Cerebellar nuclear complex (tissue), 1 donor: ENCODE measurements around the gene UPF2.

Experiments used
- DNase-seq, 2 experiments: peaks; one replicate each; lab custom pipeline; 2025; lab: John Stamatoyannopoulos, UW

The UPF2 gene

GRCh38 chr10:11881477-11882417 lies 160.9 kb downstream of the UPF2 start:
- no peak for DNase-seq

DNA sequence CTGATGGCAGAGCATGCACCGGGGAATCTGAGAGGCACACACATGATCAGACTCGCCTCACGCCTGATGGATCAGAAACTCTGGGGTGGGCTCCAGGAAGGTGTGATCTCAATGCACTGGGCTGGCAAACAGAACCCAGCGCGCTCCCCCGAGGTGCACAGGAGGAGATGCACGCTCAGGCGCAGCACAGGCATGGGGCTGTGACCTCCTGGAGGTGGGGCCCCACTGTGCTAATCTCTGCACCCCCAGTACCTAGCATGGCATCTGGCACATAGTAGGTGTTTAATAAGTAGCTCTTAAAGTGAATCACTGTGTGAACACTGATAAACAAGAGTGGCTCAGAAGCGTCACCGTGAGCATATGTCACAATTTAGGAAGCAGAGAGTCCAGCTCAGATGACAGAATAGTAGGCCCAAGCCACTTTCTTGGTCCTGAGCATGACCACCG lies 161.6 kb downstream of the UPF2 start:
- no peak for DNase-seq

DNA sequence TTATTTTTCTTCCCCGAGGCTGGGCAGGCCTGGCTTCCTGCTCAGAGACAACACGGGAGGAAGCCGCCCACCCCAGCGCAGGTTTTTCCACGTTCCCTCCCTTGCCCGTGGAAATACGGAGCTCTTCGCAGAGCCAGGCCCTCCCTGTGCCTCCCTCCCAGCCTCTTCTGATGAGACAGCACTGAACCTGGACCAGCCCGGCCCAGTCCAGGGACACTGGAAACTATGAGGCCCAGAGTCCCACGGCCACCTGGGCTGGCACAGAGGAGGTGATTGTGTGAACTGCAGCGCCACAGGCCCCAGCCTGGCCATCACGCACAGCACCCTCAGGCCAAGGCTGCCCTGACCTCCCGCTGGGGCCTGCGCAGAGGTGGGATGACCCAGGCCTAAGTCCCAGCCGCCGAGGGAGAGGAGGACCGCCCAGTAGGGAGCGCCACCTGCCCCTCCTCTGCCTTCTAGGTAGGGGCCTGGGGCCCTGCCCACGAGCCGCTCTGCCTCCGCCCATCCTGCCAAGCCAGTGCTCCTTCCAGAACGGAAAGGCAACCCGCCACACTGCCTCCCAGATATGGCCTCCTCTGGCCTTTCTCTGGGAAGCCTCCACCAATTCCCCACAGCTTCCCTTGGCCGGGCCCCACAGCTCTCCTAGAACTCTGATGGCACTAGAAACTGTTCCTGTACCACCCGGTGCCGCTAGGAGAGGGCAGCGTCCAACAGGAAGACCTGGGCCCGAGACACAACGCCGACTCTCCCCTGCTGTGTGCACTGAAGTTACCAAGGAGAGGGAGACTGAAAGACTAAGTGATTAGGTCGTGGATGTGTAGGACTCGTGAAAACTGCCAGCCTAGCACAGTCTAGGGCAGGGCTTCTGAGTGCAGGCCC lies 162.2 kb downstream of the UPF2 start:
- no peak for DNase-seq

DNA sequence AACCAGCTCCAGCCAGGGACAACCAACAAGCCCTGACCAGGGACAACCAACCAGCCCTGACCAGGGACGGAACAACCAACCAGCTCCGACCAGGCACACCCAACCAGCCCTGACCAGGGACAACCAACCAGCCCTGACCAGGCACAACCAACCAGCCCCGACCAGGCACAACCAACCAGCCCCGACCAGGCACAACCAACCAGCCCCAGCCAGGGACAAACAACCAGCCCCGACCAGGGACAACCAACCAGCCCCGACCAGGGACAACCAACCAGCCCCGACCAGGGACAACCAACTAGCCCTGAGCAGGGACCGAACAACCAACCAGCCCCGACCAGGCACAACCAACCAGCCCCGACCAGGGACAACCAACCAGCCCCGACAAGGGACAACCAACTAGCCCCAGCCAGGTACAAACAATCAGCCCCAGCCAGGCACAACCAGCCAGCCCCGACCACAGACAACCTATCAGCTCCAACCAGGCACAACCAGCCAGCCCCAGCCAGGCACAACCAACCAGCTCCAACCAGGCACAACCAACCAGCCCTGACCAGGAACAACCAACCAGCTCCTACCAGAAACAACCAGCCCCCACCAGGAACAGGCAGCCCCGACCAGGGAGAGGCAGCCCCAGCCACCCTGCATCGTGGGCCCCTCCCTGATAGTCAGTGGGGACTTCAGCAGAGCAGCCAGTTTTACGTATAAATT lies 163.1 kb downstream of the UPF2 start:
- DNase-seq = no peak

- DNase-seq = no peak
Measured at GRCh38 chr10:11878776-11879175, 163.8 kb downstream of the UPF2 start.

DNA sequence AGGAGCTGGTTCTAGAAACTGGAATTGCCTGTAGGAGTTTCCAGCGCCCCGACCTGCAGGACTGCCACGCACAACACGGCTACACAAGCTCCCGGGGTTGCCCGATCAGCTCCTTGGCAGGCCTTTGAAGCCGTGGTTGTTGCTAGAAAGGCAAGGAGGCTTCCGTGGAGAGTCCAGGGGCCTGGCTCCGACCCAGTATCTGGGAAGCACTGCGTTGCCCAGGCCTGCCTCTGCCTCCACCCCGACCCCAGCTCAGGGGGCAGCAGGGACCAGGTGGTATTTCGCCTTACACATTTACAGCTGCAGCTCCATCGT lies 165.1 kb downstream of the UPF2 start:
- DNase-seq = no peak

GRCh38 chr10:11876805-11877590 lies 165.6 kb downstream of the UPF2 start:
- no peak for DNase-seq

DNA sequence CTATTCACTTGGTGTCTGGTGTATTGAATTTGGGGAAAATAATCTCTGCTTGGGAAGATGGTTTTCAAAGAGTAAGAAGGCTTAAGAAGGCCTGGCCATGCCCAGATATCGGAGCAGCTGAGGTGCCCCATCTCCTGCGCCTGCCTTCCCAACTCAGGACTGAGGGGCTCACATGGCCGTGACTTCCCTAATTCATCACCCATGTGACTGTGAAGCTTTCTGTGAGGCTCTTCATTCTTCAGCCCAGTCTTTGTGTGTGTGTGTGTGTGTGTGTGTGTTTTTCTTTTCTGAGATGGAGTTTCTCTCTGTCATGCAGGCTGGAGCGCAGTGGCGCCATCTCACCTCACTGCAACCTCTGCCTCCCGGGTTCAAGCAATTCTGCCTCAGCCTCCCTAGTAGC lies 166.3 kb downstream of the UPF2 start:
- DNase-seq = no peak

DNA sequence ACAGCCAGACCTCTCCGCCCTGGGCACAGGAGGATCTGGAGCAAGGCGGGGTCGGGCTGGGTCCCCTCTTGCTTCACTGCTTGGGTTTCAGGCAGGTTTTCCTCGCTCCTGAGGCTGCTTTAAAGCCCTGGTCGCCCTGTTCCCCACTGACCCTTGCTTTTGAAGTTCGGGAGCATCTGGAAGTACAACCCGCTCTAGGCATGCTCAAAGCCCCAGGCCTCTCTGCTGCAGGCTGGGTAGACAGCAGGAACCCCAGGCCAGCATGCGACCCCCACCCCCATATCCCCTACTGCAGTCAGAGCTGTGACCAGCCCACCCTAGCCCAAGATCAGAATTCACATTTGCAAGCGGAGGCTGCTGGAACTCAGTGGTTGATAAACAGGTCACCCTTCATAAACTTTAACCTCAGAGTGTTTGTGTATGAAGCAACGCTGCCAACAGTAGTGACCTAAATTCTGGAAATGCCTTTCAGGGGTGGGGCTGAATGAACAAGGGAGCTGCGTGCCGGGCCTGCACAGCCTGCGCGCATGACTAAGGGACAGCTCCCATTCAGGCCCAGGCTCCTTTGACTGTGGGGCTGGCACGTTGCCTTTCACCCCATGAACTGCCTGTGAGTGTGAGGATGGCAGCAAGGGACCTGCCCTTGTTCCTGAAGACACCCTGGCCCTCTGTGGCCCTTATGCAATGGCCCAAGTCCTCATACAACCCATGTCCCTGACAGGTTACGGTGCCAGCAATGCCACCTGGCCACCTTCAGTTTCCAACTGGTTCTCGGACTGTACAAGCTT lies 166.9 kb downstream of the UPF2 start:
- DNase-seq = peak; percentile 31 to 53

DNA sequence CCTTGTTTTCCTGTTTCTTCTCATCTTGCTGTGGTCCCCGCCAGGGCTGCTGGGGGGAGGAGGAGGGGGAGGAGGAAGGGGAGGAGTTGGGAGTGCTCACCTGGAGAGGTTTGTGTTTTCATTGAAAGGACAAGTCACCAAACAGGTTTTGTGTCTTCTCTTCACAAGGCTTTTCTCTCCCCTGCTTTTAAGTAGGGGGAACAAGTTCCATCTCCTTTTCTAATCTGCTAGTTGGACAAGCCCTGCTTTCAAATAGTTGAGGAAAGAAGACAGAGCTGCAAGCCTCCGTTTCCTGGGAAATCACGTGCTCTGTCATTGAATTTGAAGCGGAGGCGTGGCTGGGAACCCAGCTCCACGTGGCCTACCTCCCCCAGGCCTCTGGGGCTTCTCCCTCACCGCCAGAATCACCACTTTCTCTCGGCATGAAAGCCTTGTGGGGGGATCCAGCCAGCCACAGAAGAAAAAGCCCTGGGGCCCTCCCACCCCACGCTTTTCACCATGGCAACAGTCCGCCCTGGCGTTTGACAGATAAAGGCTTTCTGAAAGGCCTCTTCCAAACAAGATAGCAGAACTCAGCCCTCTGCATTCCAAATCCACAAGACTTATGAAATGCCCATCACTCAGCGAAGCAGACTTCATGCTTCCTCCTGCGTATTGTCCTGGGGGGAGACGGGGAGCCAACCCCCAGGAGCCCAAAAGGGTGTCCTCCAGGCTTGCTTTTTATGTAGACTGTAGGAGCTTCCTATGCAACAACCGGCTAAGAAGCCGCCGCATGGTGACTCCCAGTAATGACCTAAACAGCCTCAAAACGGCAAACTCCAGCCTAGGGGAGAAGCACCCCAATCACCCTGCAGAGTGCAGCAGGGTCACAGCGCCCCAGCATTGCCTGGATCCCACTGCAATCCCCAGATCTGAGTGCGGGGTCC lies 167.8 kb downstream of the UPF2 start:
- DNase-seq = no peak

DNA sequence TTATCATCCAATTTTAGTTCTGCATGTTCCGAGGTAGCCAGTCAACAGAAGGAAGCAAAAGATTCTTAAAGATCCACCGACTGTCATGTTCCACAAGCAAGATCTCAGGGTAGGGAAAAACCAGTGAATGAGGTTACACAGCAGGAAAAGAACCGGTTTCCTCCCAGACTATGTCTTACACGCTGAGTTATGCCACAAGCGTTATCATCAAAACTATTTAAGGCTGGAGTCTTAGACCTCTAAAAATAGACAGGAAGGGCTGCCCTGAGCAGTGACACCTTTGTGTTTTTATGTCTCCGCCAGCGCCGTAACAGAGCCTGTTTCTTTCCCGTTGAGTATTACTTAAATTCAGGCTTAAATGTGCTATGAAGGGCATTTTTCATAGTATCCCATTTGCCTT lies 171.1 kb downstream of the UPF2 start:
- no peak for DNase-seq

DNA sequence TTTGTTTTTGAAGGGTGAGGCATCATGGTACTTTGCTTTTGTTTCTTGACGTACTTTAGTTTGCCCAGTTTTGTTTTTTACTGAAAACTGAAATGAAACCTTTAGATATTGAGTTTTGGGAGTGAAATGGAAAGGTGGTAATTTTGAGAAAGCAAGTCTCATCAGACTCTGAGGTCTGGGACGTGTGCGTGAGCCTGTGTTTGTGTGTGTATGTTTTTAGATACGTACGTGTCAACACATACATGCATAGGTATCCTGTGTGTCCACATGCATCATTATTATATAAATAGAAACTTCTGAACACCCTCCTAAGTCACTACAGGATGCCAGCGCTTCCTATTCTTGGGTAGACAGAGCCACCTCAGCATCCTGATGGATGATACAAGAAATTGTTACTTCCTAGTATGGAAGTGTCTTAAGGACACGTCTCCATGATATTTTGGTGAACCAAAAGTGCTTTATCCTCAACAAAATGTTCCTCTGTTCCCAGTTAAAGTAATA lies 171.7 kb downstream of the UPF2 start:
- no peak for DNase-seq

DNA sequence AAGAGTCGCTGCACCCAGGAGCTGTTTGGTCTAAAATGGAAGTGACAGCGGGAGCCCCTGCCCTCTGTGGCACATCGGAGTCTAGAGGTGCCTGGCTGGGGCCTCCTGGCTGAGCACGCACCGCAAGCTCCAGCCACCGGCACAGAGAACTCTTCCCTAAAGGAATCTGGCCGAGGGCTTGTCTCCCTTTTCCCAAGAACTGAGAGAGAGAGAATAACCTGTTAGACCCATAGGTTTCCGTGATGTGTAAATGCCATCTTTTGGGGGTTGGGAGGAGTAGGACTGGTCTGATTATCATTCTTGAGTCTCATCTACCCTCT lies 172.2 kb downstream of the UPF2 start:
- DNase-seq = no peak
